ENCODE results near the gene CDYL.

Gene CDYL

GRCh38 chr6:4774715-4775493 is 1.3 kb upstream of the CDYL start:
- peak; percentile 24 for DNase-seq

GRCh38 chr6:4775494-4776130 is 592 bp upstream of the CDYL start:
- peak; percentile 79 for DNase-seq

GRCh38 chr6:4776493-4777393 is 539 bp downstream of the CDYL start:
- peak; percentile 19 for DNase-seq

DNA sequence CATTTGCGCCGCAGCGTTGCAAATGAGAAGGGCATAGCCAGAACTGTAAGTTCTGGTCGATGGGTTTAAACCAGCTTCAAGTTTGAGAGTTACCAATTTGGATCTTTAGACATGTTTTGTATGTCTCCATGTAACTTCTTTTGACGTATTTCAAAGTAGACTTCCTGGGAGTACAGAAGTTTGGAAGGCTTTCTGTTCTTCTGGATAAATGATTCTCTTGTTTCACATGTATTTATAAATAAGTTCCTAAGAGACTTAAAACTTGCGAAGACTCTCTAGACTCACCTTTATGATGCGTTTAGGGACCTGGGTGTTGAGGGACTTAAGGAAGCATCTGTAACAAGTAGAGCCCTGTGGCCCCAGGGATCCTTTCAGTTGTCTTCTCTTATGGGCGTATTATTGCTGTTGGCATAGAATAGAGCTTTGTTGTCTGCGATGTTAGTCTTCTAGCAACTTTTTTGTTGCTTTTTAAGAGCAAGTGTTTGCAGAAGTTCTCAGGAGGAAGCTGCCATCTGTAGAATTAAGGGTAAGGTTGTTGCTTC is 1.3 kb downstream of the CDYL start:
- no peak for DNase-seq

DNA sequence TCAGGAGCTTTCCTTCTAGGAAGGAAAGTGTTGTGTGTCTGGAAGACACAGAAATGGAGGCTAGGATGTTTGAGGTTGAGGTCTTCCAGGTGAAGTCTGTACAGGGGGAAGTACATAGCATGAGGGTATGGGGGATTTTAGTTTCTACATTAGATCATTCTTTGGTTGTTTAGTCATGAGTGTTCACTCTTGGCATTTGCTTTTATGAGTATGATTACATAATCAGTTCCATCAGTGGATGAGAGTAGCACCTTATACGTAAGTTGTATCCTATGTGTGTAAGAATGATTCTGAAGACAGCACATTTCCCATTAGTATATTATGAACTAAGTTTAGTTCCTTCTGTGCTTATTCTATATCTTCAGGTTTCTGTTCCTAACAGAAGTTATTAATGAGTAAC is 1.9 kb downstream of the CDYL start:
- DNase-seq = no peak

DNA sequence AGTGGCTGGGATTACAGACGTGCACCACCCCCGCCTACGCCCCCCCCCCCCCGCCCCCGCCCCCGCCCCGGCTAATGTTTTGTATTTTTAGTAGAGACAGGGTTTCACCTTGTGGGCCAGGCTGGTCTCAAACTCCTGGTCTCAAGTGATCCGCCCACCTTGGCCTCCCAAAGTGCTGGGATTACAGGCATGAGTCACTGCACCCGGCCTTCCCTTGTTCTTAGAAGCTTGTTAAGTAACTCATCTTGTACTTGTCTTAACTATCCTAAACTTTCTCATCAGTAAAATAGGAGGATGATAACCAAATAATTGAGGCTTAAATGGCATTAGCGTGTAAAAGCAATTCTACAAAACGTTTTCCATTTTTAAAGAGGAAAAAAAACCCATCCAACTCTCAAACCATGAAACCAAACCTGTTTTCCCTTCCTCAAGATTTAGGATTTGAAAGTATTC is 4.2 kb downstream of the CDYL start:
- DNase-seq = no peak

DNA sequence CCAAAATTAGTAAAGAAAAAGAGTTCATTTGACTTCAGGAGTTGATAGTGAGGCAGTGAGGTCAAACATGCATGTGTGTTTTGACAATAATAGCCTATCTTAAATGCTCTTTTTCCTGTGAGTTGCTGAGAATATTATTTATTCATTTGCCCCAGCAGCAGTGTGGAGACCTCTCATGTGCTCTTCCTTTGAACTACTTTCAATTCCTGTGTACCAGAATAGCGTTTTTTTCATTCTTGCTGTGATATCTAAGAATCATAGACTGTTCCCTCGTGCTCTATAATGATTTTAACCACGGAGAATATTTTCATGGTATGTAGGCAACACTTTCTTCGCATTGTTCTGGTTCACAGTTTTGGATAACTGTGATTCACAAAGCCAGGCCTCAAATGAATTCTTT is 5.2 kb downstream of the CDYL start:
- DNase-seq = no peak

GRCh38 chr6:4781967-4782575 is 5.9 kb downstream of the CDYL start:
- no peak for DNase-seq

DNA sequence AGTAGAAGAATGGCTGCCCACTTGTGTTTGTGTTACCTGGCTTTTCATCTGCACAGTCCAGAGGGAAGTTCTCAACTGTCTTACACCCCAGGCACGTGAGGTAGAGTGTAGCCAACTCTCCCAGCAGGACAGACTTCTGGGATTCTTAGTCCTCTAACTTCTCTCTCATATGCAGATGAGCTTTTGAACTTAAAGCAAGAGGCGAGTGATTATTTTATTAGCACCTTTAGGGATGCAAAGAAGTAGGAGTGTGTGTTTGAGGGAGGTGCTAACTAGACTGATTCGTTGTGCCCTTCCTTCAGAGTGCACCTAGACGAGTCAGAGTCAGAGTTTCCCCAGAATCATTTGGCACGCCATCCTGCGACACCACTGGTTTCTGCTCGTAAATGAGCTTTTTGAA is 10.8 kb downstream of the CDYL start:
- no peak for DNase-seq

GRCh38 chr6:4788482-4788881 is 12.3 kb downstream of the CDYL start:
- DNase-seq = no peak

GRCh38 chr6:4788953-4789584 is 12.9 kb downstream of the CDYL start:
- no peak for DNase-seq

DNA sequence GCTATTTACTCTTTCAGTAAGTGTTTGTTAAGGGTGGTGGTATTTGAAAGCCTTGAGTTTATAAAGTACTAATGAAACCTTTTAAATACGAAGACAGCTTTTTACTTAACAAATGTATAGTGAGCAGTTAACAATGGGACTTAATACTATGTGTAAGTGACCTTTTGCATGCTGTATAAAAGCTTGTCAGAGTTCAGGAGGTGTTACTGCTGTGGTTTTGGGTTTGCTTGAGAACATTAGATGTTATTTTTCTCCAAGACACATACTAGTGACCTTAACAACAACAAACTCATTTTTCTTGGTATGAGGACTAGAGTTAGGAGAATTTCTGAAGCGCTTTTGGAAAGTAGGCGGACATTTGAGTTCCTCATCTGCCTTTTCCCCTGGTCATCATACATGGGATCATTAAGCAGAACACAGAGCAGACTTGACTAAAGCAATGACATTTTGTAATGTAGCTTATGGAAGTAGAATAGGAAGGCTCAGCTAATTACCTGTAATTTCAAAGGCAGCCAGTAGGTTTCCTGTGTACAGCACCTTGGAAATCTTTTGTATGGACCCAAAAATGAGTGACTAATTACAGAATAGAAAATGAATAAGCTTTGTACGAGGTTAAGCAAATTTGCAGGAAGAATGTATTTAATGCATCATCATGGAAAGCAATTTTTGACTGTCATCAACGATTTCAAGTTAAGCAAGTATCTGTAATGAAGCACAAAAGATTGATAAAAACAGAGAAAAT is 14.1 kb downstream of the CDYL start:
- no peak for DNase-seq

- DNase-seq = no peak
Measured at GRCh38 chr6:4794140-4794707, 18.0 kb downstream of the CDYL start.

DNA sequence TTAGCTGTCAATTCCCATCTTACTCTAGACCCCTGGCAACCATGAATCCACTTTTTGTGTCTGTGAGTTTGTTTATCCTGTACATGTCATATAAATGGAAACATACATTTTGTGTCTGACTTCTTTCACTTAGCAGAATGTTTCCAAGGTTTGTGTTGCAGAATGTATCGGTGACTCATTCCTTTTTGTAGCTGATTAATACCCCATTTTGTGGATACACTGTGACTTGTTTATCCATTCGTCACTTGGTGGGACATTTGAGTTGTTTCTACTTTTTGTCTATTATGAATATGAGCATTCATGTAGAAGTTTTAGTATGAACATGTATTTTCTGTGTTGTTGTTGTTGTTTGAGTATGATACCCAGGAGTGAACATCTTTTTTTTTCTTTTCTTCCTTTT is 21.4 kb downstream of the CDYL start:
- DNase-seq = no peak

GRCh38 chr6:4799912-4800311 is 23.7 kb downstream of the CDYL start:
- DNase-seq = no peak

GRCh38 chr6:4800662-4801061 is 24.5 kb downstream of the CDYL start:
- no peak for DNase-seq

- no peak for DNase-seq
Measured at GRCh38 chr6:4801491-4802110, 25.4 kb downstream of the CDYL start.

GRCh38 chr6:4802312-4802935 is 26.2 kb downstream of the CDYL start:
- no peak for DNase-seq

- DNase-seq = no peak
Measured at GRCh38 chr6:4803343-4803744, 27.1 kb downstream of the CDYL start.

DNA sequence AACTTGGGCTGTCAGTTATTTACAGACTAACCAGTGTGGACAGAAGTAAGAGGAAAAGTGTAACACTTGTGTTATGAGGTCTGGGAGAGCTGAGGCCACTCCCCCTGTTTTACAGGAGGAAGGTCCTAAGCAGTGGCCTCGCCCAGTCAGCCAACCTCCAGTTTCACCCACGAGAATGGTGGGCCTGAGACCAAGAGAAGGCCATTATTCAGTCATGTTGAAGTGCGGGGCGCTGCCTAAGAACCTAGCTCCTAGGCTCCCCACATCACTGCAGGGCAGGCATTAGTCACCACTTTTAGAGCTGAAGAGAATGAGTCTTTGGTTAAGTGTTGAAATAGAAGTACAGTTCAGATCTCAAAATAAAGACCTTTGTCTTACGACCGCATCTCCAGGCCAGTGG is 27.9 kb downstream of the CDYL start:
- no peak for DNase-seq

Data from CD4-positive, alpha-beta T cell treated with Interleukin-21 for 1 hour (primary cell).